Superior temporal gyrus (tissue), 1 donor: ENCODE data around the gene TARP.
"Not testable (repeated sequence)": the region's sequence is repeated elsewhere in the genome, so short reads cannot be mapped to it uniquely, and the experiment has no call there.

Experiments
- DNase-seq: peaks from one replicate; pipeline ENCODE4 v3.0.0-alpha.2; 2016; ENCODE audit errors: extremely low spot score

The TARP gene

GRCh38 chr7:38262545-38262944 is 10.9 kb downstream of the TARP start:
- DNase-seq, result no peak

DNA sequence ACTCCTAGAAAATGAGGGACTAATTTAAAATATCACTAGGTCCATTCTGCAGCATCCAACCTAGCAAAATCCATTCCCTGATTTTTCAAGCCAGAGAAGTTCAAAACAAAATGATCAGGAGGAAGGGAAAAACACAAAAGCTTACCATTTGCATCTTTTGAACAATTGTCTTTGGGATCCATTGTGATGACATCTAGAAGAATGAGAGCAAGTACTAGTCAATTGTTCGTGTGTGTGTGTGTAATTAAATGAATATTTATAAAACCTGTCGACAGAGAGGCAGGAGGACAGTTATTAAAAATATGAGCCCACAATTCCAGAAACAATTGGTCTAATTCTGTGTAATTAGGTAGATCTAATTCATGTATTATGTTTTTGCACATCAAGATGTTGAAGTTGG is 11.4 kb downstream of the TARP start:
- DNase-seq, result peak; percentile 63

GRCh38 chr7:38261601-38262000 is 11.8 kb downstream of the TARP start:
- not testable (repeated sequence) for DNase-seq

DNA sequence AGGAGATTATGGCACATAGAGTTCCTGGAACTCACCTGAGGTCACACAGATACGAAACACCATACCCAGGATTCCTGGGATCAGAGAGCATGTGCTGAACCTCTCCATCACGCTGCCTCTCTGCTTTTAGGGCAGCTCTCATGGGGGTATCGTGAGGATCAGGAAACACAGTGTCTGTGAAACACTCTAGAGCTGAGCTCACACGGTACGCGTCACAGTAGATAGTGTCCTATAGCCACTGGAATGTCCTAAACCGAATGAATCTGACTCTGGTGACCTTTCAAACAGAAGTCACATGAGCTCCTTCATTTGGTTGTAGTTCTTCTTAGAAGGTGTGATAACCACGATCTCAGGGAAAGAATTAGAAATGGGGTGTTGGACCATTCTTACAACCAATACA is 14.3 kb downstream of the TARP start:
- DNase-seq, result not testable (repeated sequence)

DNA sequence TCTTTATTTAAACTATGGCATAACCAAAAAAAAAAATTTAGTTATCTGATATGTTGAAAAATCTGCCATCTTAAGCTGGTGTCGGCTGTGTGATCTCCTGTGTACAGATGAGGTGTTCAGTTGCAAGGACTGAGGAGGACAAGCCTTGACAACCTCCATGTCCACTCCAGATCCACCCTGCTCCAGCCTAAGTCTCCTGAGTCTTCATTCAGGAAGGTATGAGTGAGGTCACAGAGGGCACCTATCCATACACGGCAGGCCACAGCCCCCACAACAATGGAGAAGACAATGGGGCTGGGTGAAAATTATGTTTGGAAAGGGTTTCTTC is 16.1 kb downstream of the TARP start:
- no peak for DNase-seq

DNA sequence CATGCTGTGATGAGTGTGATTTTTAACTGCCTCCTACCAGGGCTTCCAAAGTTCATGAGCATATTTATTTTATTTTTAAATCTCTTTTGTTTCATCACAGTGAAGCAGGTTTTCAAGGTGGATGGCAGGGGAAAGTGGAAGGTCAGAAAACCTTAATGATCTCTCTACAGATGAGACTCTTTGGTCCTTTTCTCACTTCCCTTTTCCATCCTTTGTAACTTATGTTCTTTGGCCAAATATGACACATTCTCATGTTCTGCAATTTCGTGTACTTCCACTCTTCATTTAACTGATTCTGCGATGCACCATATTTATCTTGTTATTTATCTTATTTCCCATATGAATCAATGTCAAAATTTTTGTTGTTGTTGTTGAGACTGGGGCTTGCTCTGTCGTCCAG is 23.6 kb downstream of the TARP start:
- not testable (repeated sequence) for DNase-seq

DNA sequence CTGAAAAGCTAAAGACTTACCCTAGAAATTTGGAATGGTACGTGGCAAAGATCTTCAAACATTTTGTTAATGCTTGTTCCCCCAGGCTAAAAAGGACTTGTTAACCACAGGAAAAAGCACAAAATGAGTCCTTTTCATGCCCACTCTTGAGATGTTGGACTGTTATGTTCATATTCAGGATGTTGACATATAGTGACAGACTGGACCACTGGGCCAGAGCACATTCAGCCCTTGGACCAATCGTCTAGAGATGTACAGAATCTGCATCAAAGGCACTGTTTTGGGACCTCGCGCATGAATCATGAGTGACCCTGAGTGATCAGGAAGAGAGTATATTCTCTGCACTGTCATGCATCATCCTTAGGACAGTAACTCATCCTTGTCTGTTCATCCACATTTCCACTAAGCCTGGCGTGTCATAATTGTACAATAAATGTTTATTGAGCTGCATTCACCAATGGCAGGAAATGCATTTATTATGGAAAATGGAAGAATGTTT is 25.3 kb downstream of the TARP start:
- DNase-seq, result no peak

- no peak for DNase-seq
Observed at GRCh38 chr7:38245409-38245977, 27.9 kb downstream of the TARP start.

DNA sequence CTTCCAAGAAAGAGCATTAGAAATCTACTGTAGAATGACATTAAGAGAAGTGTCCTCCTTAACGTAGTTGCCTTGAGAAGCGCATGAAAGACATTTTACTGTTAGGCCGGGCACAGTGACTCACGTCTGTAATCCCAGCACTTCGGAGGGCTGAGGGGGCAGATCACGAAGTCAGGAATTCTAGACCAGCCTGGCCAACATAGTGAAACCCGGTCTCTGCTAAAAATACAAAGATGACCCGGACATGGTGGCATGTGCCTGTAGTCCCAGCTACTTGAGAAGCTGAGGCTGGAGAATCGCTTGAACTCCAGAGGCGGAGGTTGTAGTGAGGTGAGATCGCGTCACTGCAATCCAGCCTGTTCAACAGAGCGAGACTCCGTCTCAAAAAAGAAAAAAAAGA is 28.9 kb downstream of the TARP start:
- no peak for DNase-seq

DNA sequence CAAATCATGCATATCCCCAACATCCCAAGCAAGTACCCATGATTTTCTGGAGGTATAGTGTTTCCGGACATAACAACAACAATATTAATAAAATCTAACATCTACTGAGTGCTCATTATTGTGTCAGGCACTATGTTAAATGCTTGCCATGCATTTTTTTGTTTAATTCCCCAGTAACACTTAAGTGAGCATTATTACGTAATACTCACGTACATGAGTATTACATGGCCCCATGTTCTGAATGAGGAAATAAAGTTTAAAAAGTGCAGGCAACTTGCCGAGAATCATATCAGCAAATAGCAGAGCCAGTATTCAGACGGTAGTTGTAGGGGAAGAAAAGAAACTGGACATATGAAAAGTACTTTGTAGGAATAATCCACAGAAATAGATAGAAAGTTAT is 30.1 kb downstream of the TARP start:
- DNase-seq, result not testable (repeated sequence)

GRCh38 chr7:38242814-38243213 is 30.6 kb downstream of the TARP start:
- no peak for DNase-seq

DNA sequence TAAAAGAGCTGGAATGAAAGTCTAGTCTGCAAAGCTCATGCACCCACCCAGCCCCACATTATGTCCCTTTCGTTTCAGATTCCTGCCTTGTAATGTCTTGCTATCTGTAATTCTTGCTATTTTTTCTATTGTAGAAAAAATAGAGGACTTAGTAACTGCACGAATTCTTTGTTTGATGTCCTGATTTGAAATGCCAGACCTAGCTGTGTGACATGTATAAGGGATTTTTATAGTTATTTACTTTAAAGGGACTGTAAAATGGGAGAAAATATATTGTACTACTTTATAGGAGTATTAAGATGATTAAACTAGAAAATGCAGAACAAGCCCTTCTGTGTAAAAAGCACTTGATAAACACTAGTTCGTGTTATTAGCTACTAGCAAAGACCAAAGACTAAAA is 32.4 kb downstream of the TARP start:
- DNase-seq, result no peak

GRCh38 chr7:38239129-38239528 is 34.3 kb downstream of the TARP start:
- DNase-seq, result not testable (repeated sequence)

- DNase-seq, result no peak
Observed at GRCh38 chr7:38235606-38236005, 37.8 kb downstream of the TARP start.

GRCh38 chr7:38234759-38235158 is 38.7 kb downstream of the TARP start:
- not testable (repeated sequence) for DNase-seq

DNA sequence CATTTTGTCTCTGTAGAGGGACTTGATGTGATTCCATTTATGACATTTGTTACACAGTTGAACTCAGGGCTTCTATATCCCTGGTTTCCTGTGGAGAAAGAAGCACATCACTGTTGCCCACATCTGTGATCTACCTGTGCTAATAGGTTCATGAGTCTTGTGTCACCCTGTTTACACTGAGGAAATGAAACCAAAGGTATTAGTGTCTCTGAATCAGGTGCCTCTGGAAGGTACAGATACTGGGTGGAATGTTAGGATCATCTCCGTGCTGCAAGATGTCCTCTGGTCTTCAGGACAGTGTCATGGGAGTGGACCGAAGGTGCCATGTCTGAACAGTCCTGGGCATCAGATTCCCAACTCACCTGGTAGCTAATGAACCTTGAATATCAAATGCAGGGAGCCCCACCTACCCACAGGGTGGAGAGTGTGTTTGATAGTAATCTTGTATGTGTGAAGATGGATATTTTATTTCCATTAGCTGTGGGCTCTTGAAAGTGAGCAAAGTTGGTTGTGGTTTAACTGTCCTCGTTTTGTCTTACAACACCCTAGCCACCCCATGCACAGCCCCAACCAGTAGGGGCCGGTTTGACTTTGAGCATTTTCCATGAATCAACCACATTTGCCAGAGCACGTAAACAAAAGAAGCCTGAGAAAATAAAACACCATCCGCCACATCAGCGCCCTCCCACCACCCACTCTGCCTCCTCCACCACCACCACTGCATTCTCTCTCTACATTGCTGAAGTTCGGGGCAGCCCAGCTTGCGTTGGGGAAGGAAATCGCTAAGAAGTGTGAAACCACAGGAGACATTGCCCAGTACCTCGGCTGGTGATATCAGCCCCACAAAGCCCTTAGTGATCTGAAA is 40.7 kb downstream of the TARP start:
- no peak for DNase-seq

DNA sequence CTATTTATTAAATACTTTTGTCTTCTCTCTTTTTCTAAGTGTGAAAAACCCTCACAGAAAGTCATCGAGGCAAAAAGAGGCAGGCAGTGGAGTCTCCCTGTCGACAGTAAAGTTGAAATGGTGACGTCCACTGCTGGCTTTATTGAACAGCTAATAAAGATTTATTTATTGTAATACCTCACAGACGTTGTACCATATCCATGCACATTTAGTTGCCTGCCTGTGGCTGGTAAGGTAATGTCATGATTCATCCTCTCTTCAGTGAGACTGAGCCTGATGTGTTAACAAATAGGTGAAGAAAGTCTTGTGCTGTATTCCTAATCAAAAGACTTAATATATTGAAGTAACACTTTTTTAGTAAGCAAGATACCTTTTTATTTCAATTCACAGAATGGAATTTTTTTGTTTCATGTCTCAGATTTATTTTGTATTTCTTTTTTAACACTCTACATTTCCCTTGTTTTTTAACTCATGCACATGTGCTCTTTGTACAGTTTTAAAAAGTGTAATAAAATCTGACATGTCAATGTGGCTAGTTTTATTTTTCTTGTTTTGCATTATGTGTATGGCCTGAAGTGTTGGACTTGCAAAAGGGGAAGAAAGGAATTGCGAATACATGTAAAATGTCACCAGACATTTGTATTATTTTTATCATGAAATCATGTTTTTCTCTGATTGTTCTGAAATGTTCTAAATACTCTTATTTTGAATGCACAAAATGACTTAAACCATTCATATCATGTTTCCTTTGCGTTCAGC is 43.4 kb downstream of the TARP start:
- no peak for DNase-seq

DNA sequence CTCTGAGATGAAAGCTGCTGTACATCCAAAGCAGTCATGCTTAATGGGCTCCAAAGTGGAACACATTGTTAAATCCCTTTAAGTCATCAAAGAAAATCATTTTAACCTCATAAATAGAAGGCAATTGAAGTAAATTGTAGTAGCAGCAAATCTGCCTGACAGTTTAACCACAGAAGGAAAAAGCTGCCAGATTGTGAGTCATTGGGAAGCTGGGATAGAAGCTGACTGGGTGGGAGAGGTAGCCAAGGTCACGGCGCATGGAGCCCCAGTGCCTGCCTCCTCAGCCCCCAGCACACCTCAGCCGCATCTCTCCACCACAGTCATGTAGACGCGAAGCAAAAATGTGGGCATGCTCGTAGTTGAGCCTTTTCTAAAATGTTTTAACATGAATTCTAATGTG is 44.0 kb downstream of the TARP start:
- no peak for DNase-seq

DNA sequence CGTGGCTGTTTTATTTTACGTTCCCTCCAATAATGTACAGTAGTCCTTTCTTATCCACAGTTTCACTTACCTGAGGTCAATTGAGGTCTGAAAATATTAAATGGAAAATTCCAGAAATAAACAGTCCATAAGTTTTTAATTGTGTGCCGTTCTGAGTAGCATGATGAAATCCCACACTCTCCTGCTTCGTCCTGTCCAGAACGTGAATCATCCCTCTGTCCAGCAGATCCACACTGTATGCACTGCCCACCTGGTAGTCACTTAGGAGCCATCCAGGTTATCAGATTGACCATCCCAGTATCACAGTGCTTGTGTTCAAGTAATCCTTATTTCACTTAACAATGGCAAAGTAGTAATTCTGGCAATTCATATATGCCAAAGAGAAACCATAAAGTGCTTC is 49.0 kb downstream of the TARP start:
- no peak for DNase-seq

DNA sequence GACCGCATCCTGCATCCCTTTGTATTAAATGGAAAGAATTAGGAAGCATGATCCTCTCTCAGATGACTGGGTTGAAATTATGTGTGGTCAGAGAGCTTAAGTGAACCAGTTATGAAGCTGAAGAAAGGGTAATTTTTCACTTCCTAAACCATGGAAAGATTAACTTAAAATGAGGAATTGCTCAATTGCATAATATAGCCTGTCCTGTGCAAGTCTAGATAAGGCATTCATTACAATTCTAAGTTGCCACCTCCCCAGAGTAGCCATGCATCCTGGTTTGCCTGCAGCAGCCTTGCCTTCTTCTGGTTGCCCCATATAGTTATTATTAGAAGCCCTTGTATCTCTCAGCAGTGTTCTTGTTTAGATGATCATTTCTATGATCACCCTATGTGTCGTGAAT is 50.1 kb downstream of the TARP start:
- no peak for DNase-seq

GRCh38 chr7:38222481-38223096 is 50.8 kb downstream of the TARP start:
- DNase-seq, result peak; percentile 89

- no peak for DNase-seq
Observed at GRCh38 chr7:38220452-38220851, 53.0 kb downstream of the TARP start.
